ENCODE data around the gene SEMA3A.

GRCh38 chr7:84025332-84025927 lies 169.2 kb downstream of the SEMA3A start:
- TF ChIP-seq CTCF (IDR thresholded peaks at IDR 0.05), result no peak
- TF ChIP-seq POLR2AphosphoS5 (IDR thresholded peaks at IDR 0.05; ENCODE audit: low read depth, low read length), result peak; percentile 66; the same call in 1 of the 2 replicates

Measured in Panc1 (cell line).